ENCODE data around the gene LRRC27. TPM values are rescaled to one million over a fixed set of nuclear protein-coding genes. Genes with fewer than 3 reads are reported as not detected.

The LRRC27 gene
- total RNA-seq, 4 donors from 2014 or later: 1.5 to 5.3 (median 2.4) TPM

DNA sequence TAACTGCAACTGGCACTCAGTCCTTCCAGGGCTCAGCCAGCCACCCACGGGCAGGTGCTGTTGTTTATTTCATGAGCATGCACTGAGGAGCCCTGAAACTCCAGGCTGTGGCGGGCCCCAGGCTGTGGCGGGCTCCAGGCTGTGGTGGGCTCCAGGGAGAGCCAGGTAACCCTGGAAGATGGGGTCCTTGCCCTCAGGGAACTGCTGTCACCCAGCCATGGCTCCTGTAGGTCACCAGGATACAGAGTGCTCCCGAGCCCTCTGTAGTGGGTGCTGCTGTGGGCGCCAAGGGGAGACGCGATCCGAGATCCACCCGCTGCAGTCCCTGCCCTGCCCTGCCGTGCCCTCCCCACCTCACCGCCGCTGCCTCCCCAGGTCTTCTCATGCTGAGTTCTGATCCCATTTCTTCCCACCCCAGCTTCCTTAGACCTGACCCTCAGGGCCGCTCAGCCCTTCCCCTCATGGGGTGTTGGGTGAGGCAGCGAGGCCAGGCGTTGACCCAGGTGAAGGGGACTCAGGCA, 29.6 kb downstream of the LRRC27 start:
- Histone ChIP-seq H3K27ac (no peak overlapping the region), H3K27me3 (no peaks in the 10 kb centered on the region), H3K4me1 (no peaks in the 10 kb centered on the region), H3K9me3 (no peaks in the 10 kb centered on the region), H3K36me3 (peaks cover 2 to 33% (median 2%) of the 10 kb centered on the region in 3 donors), H3K4me3 (no peak overlapping the region)
- WGBS, 2 donors: 83 to 100% methylated on average over 1 to 11 of the region's 15 CpGs
- TF ChIP-seq POLR2A (IDR thresholded peaks at IDR 0.05): no peak
- TF ChIP-seq, protein P1, sequence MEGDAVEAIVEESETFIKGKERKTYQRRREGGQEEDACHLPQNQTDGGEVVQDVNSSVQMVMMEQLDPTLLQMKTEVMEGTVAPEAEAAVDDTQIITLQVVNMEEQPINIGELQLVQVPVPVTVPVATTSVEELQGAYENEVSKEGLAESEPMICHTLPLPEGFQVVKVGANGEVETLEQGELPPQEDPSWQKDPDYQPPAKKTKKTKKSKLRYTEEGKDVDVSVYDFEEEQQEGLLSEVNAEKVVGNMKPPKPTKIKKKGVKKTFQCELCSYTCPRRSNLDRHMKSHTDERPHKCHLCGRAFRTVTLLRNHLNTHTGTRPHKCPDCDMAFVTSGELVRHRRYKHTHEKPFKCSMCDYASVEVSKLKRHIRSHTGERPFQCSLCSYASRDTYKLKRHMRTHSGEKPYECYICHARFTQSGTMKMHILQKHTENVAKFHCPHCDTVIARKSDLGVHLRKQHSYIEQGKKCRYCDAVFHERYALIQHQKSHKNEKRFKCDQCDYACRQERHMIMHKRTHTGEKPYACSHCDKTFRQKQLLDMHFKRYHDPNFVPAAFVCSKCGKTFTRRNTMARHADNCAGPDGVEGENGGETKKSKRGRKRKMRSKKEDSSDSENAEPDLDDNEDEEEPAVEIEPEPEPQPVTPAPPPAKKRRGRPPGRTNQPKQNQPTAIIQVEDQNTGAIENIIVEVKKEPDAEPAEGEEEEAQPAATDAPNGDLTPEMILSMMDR (IDR thresholded peaks at IDR 0.05): no peak
- DNase-seq: no peak
- intact Hi-C loops (cut with DNase I): no loop called here

DNA sequence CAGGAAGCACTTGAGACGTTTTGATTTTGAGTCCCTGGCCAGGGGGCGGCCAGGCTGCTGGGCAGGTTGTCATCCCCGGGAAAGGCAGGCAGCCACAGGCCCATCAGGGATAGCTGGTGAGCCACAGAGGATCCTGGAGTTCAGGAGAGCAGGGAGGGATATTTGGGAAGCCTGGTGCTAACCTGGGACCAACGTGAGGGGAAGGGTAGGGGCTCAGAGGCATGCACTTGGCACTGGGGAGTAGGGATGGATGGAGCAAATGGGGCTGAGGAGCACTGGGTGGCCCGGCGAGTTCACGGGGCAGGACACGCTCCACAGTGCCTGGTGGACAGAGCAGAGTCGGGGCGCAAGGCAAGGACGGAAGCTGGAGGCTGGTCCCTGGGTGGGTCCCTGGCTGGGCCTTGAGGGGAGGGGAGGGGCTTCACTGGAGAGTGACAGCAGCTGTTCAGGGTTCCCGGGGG, 30.2 kb downstream of the LRRC27 start:
- DNase-seq: no peak
- peaks cover 2 to 38% (median 4%) of the 10 kb centered on the region in 3 donors for H3K36me3 ChIP-seq
- H3K4me3 ChIP-seq: no peak overlapping the region
- 67 to 82% methylated on average over 7 to 8 of the region's 12 CpGs for WGBS, 2 donors
- H3K4me1 ChIP-seq: no peaks in the 10 kb centered on the region
- H3K9me3 ChIP-seq: no peaks in the 10 kb centered on the region
- no peaks in the 10 kb centered on the region for H3K27me3 ChIP-seq
- intact Hi-C loops (cut with DNase I): no loop called here
- no peak overlapping the region for H3K27ac ChIP-seq
- TF ChIP-seq, protein P1 (IDR thresholded peaks at IDR 0.05): no peak
- no peak for TF ChIP-seq POLR2A (IDR thresholded peaks at IDR 0.05)

DNA sequence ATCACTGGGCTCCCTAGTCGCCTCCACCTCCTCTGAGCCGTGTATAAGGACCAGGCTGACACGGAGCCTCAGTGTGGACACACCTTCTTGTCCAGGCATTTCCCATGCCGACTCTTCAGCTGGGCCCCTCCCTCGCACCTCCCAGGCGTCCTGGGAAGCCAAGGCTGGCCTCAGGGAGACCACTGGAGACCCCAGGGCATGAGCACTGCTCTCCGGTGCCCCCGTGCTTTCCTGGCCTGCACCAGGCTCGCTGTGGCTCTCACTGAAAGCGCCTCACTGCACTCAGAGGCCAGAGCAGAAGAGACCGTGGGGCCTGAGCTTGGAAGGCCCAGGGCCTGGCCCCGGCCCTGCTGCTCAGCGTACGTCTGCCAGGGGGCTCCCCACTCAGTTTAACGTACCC, 31.4 kb downstream of the LRRC27 start:
- Histone ChIP-seq H3K4me1 (no peaks in the 10 kb centered on the region), H3K4me3 (no peak overlapping the region), H3K27me3 (no peaks in the 10 kb centered on the region), H3K36me3 (peaks cover 2 to 38% (median 4%) of the 10 kb centered on the region in 3 donors), H3K9me3 (no peaks in the 10 kb centered on the region), H3K27ac (no peak overlapping the region)
- TF ChIP-seq, protein P1 (IDR thresholded peaks at IDR 0.05): no peak
- TF ChIP-seq POLR2A (IDR thresholded peaks at IDR 0.05): no peak
- no peak for DNase-seq
- 91% methylated on average over 11 of the region's 15 CpGs; no CpG with 5 or more reads in 1 of the 2 donors for WGBS, 2 donors
- intact Hi-C loops (cut with DNase I): no loop called here

DNA sequence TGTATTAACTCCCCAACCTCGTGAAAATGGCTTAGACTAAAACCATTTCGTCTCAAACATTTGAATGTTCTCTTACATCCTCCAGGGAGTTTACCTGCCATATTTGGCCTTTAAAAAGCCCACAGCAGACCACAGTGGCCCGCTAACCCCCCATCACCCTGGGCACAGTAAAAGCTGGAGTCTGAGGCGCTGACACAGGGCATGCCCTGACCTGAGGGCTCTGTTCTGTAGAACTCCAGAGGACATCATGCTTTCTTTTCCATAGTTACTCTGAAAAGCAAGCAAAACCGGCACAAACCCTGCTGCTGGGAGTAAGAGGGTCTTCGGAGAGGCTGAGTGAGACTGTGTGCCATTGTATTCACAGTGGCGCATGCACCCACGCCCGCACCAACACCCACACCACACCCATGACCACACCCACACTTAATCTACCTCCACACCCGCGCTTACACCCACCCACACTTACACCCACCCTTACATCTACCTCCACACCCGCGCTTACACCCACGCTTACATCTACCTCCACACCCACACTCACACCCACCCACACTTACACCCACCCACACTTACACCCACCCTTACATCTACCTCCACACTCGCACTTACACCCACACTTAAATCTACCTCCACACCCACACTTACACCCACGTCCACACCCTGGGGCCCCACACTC, 32.1 kb downstream of the LRRC27 start:
- Histone ChIP-seq H3K27me3 (no peaks in the 10 kb centered on the region), H3K27ac (no peak overlapping the region), H3K4me1 (no peaks in the 10 kb centered on the region), H3K4me3 (no peak overlapping the region), H3K36me3 (peaks cover 2 to 38% (median 4%) of the 10 kb centered on the region in 3 donors), H3K9me3 (no peaks in the 10 kb centered on the region)
- 54 to 60% methylated on average over 13 to 15 of the region's 16 CpGs for WGBS, 2 donors
- TF ChIP-seq, protein P1 (IDR thresholded peaks at IDR 0.05): no peak
- TF ChIP-seq POLR2A (IDR thresholded peaks at IDR 0.05): no peak
- intact Hi-C loops (cut with DNase I): no loop called here
- no peak for DNase-seq

DNA sequence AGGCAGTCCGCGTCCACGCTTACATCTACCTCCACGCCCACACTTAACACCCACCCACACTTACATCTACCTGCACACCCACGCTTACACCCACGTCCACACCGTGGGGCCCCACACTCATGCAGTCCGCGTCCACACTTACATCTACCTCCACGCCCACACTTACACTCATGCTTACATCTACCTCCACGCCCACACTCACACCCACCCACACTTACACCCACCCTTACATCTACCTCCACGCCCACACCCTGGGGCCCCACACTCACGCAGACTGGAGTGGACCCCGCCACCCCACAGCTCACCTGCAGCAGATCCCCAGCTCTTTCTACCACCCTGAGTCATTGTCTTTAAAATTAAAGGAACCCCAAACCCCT, 32.6 kb downstream of the LRRC27 start:
- no peak for DNase-seq
- intact Hi-C loops (cut with DNase I): no loop called here

More for the DNA sequence above, 32.6 kb downstream of the LRRC27 start:
- Histone ChIP-seq H3K27me3 (no peaks in the 10 kb centered on the region), H3K27ac (no peak overlapping the region), H3K9me3 (no peaks in the 10 kb centered on the region), H3K4me1 (no peaks in the 10 kb centered on the region), H3K36me3 (peaks cover 2 to 38% (median 4%) of the 10 kb centered on the region in 3 donors), H3K4me3 (no peak overlapping the region)
- 62 to 66% methylated on average over 10 to 12 of the region's 14 CpGs for WGBS, 2 donors
- TF ChIP-seq, protein P1 (IDR thresholded peaks at IDR 0.05): no peak
- TF ChIP-seq POLR2A (IDR thresholded peaks at IDR 0.05): no peak

All from esophagus squamous epithelium (tissue), 5 donors.